Measurements from ENCODE around the gene MUS81.

Gene MUS81

DNA sequence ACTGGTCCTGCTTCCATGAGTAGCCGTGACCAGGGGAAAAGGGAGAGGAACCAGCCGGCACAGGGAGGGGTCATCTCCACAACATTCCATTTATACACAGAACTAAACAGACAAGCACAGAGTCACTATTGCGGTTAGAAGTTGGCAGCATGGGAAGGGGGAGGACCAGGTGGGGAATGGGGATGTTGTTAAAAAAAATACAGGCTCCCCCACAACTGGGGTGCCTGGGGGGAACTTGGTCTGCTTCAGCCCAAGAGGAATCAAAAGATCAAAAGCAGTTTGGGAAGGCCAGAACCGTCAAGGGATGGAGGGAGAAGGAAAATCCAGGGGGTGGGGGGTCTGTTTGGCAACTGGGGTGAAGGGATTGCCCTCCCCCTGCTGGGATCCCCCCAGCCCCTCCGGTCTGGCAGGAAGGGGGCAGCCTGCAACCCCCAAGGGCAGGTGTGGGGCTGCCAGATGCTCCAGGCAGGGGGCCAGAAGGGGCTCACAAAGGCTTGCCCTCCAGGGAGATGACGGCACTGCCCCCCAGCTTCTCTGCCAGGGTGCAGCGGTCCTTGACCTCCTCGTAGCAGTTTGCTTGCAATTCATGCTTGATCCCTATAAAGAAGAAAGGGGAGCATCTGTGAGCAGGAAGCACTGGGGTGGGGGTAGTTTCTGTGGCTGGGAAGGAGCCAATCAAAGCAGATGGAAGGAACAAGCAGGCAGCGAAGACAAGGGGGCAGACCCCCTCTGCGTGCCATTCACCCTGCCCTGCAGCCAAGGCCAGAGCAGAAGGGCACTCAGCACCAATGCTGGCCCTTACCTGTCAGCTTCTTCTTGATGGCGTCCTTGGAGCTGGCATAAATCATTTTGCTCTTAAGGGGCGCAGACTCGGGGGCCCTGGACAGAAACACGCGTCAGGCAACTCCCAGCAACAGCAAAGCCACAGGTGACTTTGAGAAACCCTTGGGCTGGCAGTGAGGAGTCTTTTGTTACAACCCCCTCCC, 5.1 kb upstream of the MUS81 start:
- TF ChIP-seq ARNT (IDR thresholded peaks at IDR 0.05) (no peak), FOXA1 (IDR thresholded peaks at IDR 0.05) (no peak), ELF4 (IDR thresholded peaks at IDR 0.05) (no peak), L3MBTL2 (conservative IDR thresholded peaks at IDR 0.05) (no peak), FOXK2 (IDR thresholded peaks at IDR 0.05) (no peak), NFRKB (IDR thresholded peaks at IDR 0.05) (no peak), ZNF384 (IDR thresholded peaks at IDR 0.05) (no peak), SP1 (IDR thresholded peaks at IDR 0.05) (no peak), CTBP1 (IDR thresholded peaks at IDR 0.05; ENCODE audit: borderline replicate concordance) (no peak), BHLHE40 (IDR thresholded peaks at IDR 0.05; ENCODE audit: borderline replicate concordance) (no peak), LEF1 (IDR thresholded peaks at IDR 0.05; ENCODE audit: borderline replicate concordance) (no peak), SUZ12 (IDR thresholded peaks at IDR 0.05) (no peak), HDGF (IDR thresholded peaks at IDR 0.05; ENCODE audit: borderline replicate concordance) (no peak), FOXM1 (IDR thresholded peaks at IDR 0.05; ENCODE audit: borderline replicate concordance) (no peak), TARDBP (IDR thresholded peaks at IDR 0.05) (no peak)
- TF ChIP-seq, protein P1, sequence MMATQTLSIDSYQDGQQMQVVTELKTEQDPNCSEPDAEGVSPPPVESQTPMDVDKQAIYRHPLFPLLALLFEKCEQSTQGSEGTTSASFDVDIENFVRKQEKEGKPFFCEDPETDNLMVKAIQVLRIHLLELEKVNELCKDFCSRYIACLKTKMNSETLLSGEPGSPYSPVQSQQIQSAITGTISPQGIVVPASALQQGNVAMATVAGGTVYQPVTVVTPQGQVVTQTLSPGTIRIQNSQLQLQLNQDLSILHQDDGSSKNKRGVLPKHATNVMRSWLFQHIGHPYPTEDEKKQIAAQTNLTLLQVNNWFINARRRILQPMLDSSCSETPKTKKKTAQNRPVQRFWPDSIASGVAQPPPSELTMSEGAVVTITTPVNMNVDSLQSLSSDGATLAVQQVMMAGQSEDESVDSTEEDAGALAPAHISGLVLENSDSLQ (IDR thresholded peaks at IDR 0.05) = no peak
- ChIA-PET POLR2A (interaction anchor here (17.2 kb wide), 1 partner anchor 34 kb away, joined by 289 read pairs; the partner anchor contains the start of genes CCDC85B and FIBP), CTCF (no interaction called here)
- DNase-seq (ENCODE audit: extremely low spot score) = no peak

DNA sequence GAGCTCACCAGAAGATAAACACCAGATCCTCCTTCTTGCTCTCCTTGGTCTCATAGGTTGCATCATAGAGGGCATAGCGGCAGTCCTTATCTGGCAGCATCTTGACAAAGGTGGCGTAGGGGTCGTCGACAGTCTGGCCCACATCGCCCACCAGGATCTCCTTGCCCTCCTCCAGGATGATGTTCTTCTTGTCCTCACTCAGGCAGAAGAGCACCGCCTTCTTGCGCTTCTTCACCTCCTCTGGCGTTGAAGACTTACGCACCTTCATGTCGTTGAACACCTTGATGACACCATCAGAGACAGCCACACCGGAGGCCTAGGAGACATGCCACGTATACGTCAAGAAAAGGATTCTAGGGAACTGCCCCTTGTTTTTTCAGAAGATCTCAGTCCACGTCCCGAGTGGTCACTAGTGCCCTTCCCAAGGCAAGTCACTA, 4.3 kb upstream of the MUS81 start:
- CTCF ChIA-PET = no interaction called here
- TF ChIP-seq SP1 (IDR thresholded peaks at IDR 0.05) (no peak), FOXA1 (IDR thresholded peaks at IDR 0.05) (no peak), FOXM1 (IDR thresholded peaks at IDR 0.05; ENCODE audit: borderline replicate concordance) (no peak), L3MBTL2 (conservative IDR thresholded peaks at IDR 0.05) (no peak), FOXK2 (IDR thresholded peaks at IDR 0.05) (no peak), LEF1 (IDR thresholded peaks at IDR 0.05; ENCODE audit: borderline replicate concordance) (no peak), ARNT (IDR thresholded peaks at IDR 0.05) (no peak), CTBP1 (IDR thresholded peaks at IDR 0.05; ENCODE audit: borderline replicate concordance) (no peak), BHLHE40 (IDR thresholded peaks at IDR 0.05; ENCODE audit: borderline replicate concordance) (no peak), TARDBP (IDR thresholded peaks at IDR 0.05) (no peak), NFRKB (IDR thresholded peaks at IDR 0.05) (no peak), SUZ12 (IDR thresholded peaks at IDR 0.05) (no peak), HDGF (IDR thresholded peaks at IDR 0.05; ENCODE audit: borderline replicate concordance) (no peak), ELF4 (IDR thresholded peaks at IDR 0.05) (no peak), ZNF384 (IDR thresholded peaks at IDR 0.05) (no peak)
- TF ChIP-seq, protein P1 (IDR thresholded peaks at IDR 0.05) = no peak
- POLR2A ChIA-PET = interaction anchor here (17.2 kb wide), 1 partner anchor 33 kb away, joined by 289 read pairs; the partner anchor contains the start of genes CCDC85B and FIBP
- no peak for DNase-seq (ENCODE audit: extremely low spot score)

DNA sequence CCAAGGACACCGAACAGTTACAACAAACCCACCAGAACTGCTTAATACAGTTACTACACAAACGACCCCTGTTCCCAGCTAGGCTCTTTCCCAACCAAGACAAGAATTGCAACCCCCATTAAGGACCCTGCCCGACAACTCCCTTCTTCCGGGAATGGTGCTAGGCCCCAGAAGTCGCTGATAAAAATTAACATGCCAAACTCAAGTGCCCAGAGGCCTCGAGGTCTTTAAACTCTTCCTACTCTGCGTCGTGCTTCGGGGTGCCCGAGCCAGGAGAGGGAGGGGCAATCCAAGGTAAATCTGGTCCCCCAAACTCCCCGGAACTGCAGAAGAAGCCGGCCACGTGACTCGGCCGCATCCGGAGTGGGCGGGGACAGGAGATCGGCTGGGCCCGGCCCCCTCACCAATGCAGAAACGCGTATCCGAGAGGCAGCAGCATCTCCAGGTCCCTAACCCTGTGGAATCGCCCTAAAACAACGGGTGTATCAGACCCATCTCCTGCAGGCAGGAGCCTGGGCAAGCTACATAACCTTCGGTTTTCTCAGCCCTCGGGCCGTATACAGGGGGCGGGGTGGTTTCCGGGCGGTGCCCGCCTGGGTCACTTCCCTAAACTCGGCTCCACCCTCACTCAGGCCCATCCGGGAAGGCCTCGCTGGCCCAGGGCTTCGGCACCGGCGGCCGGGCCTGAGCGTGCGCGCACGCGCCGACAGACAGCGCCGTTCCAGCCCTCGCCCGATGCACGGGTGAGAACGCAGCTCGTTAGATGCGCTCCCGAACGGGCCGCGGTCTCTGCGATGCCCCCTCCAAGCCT, 3.3 kb upstream of the MUS81 start:
- DNase-seq (ENCODE audit: extremely low spot score) = peak; percentile 49
- ChIA-PET CTCF (interaction anchor here (0.6 kb wide), 1 partner anchor 1274 kb away, joined by 5 read pairs; no protein-coding TSS in a partner anchor), POLR2A (interaction anchor here (0.8 to 17.2 kb wide), 3 partner anchors 13 to 32 kb away, joined by 3 to 289 read pairs (median 97); partner anchors contain the start of genes CCDC85B and FIBP)
- TF ChIP-seq SP1 (IDR thresholded peaks at IDR 0.05) (no peak), NFRKB (IDR thresholded peaks at IDR 0.05) (no peak), FOXK2 (IDR thresholded peaks at IDR 0.05) (no peak), HDGF (IDR thresholded peaks at IDR 0.05; ENCODE audit: borderline replicate concordance) (no peak), L3MBTL2 (conservative IDR thresholded peaks at IDR 0.05) (no peak), FOXM1 (IDR thresholded peaks at IDR 0.05; ENCODE audit: borderline replicate concordance) (no peak), FOXA1 (IDR thresholded peaks at IDR 0.05) (no peak), TARDBP (IDR thresholded peaks at IDR 0.05) (no peak)

DNA sequence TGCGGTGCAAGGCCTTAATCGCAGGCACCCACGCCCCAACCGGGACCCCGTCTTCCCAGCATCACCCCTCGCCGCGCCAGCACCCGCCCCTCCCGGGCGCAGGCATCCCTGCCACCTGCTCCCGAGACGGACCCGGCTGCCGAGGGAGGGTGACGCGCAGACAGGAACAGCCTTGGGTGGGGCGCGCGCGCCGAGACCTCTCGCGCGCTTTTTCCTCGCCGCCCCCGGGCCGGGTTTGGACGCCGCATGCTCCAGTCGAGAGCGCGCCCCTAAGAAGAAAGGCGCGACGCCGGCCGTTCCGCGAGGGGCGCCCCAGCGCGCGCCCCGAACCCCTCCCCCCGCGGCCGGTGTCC, 2.8 kb upstream of the MUS81 start:
- peak; percentile 28 for DNase-seq (ENCODE audit: extremely low spot score)
- ChIA-PET CTCF (interaction anchor here (0.6 kb wide), 1 partner anchor 1273 kb away, joined by 5 read pairs; no protein-coding TSS in a partner anchor), POLR2A (interaction anchor here (1.0 to 17.2 kb wide), 3 partner anchors 12 to 285 kb away, joined by 3 to 289 read pairs (median 97); partner anchors contain the start of genes CCDC85B, FAM89B and FIBP)
- TF ChIP-seq, protein P1 (IDR thresholded peaks at IDR 0.05) = no peak
- peak; percentile 58 for TF ChIP-seq L3MBTL2 (conservative IDR thresholded peaks at IDR 0.05)
- TF ChIP-seq FOXM1 (IDR thresholded peaks at IDR 0.05; ENCODE audit: borderline replicate concordance) = no peak
- no peak for TF ChIP-seq HDGF (IDR thresholded peaks at IDR 0.05; ENCODE audit: borderline replicate concordance)
- TF ChIP-seq TARDBP (IDR thresholded peaks at IDR 0.05) = no peak

Measured in HEK293T (cell line).